ENCODE data around the gene ABCG5.

ABCG5 gene

DNA sequence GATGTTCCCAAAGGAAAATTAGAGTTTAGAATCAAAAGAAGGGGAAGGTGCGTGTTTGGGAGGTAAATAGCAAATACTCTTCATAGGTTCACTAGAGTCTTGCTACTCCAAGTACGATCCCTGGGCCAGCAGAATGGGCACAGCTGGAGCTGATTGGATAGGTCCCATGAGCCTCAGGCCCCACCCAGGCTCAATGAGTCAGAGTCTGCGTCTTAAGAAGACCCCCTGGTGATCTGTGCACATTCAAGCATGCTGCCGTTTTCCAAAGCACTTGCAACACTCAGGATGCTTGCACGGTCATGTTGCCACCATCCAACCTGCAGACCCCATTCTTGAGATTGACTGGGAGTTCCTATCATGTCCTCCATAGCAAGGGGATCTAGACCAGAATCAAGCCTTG is 40.6 kb upstream of the ABCG5 start:
- no peak for DNase-seq (ENCODE audit: low read depth)
- no peak overlapping the region for H3K4me3 ChIP-seq (ENCODE audit: low read depth, low read length)
- no peak for TF ChIP-seq CTCF (IDR thresholded peaks at IDR 0.05; ENCODE audit: low read depth, low read length, missing control alignments)

- peak; percentile 96 for TF ChIP-seq CTCF (IDR thresholded peaks at IDR 0.05; ENCODE audit: low read depth, low read length, missing control alignments)
- DNase-seq (ENCODE audit: low read depth) = peak; percentile 12
Measured at GRCh38 chr2:43877782-43878464, 39.3 kb upstream of the ABCG5 start.

DNA sequence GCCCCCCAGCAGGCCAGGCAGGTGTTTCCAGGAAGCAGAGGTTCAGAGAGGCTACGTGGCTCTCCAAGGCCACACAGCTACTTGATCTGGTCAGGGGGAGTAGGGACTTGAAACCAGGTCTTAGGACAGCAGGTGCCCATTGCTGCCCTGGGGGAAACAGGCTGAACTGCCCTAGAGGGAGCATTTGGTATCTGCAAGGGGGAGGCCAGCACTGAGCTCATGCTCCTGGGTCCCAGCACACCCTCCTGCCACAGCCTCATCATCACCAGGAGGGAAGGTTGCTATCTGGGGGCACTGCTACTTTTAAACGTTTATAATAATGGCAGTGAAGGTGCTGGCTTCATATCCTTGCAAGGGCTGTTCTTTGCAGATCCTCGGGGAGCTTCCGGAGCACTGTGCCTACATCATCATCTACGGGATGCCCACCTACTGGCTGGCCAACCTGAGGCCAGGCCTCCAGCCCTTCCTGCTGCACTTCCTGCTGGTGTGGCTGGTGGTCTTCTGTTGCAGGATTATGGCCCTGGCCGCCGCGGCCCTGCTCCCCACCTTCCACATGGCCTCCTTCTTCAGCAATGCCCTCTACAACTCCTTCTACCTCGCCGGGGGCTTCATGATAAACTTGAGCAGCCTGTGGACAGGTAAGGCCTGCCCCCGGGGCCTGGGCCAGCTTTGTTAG is 36.3 kb upstream of the ABCG5 start:
- TF ChIP-seq CTCF (IDR thresholded peaks at IDR 0.05; ENCODE audit: low read depth, low read length, missing control alignments) = no peak
- DNase-seq (ENCODE audit: low read depth) = no peak
- no peak overlapping the region for H3K4me3 ChIP-seq (ENCODE audit: low read depth, low read length)

More at GRCh38 chr2:43877782-43878464, 39.3 kb upstream of the ABCG5 start:
- H3K4me3 ChIP-seq (ENCODE audit: low read depth, low read length) = no peak overlapping the region

DNA sequence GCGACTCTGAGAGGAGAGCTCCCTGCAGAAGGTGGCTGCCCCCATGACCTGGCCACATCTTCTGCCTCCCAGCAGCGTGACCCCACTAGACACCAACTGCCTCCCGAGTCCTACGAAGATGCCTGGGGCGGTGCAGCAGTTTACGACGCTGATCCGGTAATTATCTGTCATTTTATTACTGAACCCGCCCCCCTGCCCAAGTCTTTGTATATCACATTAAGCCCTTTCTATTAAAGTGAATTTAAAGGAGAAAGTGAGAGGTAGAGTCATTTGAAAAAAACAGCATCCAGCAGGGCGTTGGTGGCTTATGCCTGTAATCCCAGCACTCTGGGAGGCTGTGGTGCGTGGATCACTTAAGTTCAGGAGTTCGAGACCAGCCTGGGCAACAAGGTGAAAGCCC is 33.5 kb upstream of the ABCG5 start:
- TF ChIP-seq CTCF (IDR thresholded peaks at IDR 0.05; ENCODE audit: low read depth, low read length, missing control alignments) = no peak
- no peak for DNase-seq (ENCODE audit: low read depth)

DNA sequence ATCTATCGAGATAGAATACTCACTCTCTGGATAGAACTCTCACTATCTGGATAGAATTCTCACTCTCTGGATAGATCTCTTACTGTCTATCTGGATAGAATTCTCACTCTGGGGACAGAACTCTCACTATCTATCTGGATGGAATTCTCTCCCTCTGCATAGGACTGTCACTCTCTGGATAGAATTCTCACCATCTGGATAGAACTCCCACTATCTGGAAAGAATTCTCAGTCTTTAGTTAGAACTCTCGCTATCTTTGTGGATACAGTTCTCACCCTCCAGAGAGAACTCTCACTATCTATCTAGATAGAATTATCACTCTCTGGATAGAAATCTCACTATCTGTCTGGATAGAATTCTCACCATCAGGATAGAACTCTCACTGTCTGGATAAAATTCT is 16.7 kb upstream of the ABCG5 start:
- H3K4me3 ChIP-seq (ENCODE audit: low read depth, low read length) = no peak overlapping the region
- no peak for DNase-seq (ENCODE audit: low read depth)
- no peak for TF ChIP-seq CTCF (IDR thresholded peaks at IDR 0.05; ENCODE audit: low read depth, low read length, missing control alignments)

More for the DNA sequence above, 33.5 kb upstream of the ABCG5 start:
- H3K4me3 ChIP-seq (ENCODE audit: low read depth, low read length) = no peak overlapping the region

GRCh38 chr2:43854671-43855070 is 16.0 kb upstream of the ABCG5 start:
- no peak for DNase-seq (ENCODE audit: low read depth)
- no peak for TF ChIP-seq CTCF (IDR thresholded peaks at IDR 0.05; ENCODE audit: low read depth, low read length, missing control alignments)

More at GRCh38 chr2:43854671-43855070, 16.0 kb upstream of the ABCG5 start:
- no peak overlapping the region for H3K4me3 ChIP-seq (ENCODE audit: low read depth, low read length)
